H1 (cell line): ENCODE measurements around the gene PRUNE1. TPM values are rescaled to one million over a fixed set of nuclear protein-coding genes. Genes with fewer than 3 reads are reported as not detected.

Source experiments
- CTCF ChIA-PET: fragments of 300-600 bp; sonication (Branson Sonifier 250); formaldehyde crosslinking; loops from one replicate; lab custom pipeline; 2021; ENCODE audit not compliant: partially characterized antibody; lab: Charles Lee
- POLR2A ChIA-PET: fragments of 300-600 bp; sonication (Branson Sonifier 250); formaldehyde crosslinking; loops from one replicate; lab custom pipeline; 2021; ENCODE audit warnings: inconsistent platforms; ENCODE audit not compliant: partially characterized antibody; lab: Charles Lee
- DNase-seq, 2 experiments: peaks; one replicate each; pipeline versions ENCODE4 v3.0.0 to v3.0.0-alpha.2; 2010 to 2022; ENCODE audit warnings: low spot score in 2 of 2, low read depth in 1 of 2, mixed read lengths in 1 of 2
- FAIRE-seq: peaks from 2 replicates; lab custom pipeline; 2011; peaks lifted over from hg19 to GRCh38; lab: Jason Lieb, UNC
- H2AFZ ChIP-seq: 2 replicates; pipeline ENCODE4 v1.8.1; 2012; ENCODE audit warnings: low read length, inconsistent platforms
- H2AK5ac ChIP-seq: 2 replicates; pipeline ENCODE4 v1.6.1; 2013; ENCODE audit warnings: low read depth, low read length
- H2BK120ac ChIP-seq: replicated peaks from 2 replicates; pipeline ENCODE3; 2013; ENCODE audit warnings: low read depth, low read length, inconsistent platforms
- H2BK12ac ChIP-seq: 2 replicates; pipeline ENCODE4 v1.6.1; 2013; ENCODE audit warnings: low read depth, low read length
- H2BK15ac ChIP-seq: 2 replicates; pipeline ENCODE4 v1.6.1; 2013; ENCODE audit warnings: low read length
- H2BK20ac ChIP-seq: 2 replicates; pipeline ENCODE4 v1.6.1; 2013; ENCODE audit warnings: low read length
- H2BK5ac ChIP-seq: 2 replicates; pipeline ENCODE4 v1.6.1; 2013; ENCODE audit warnings: low read depth, low read length
- H3K14ac ChIP-seq: 2 replicates; pipeline ENCODE4 v1.6.1; 2013; ENCODE audit warnings: inconsistent platforms; ENCODE audit not compliant: insufficient read length
- H3K18ac ChIP-seq: 2 replicates; pipeline ENCODE4 v1.6.1; 2013; ENCODE audit warnings: low read length; ENCODE audit errors: extremely low read depth
- H3K23ac ChIP-seq: 2 replicates; pipeline ENCODE4 v1.6.1; 2013; ENCODE audit warnings: inconsistent platforms; ENCODE audit not compliant: insufficient read length
- H3K23me2 ChIP-seq: 2 replicates; pipeline ENCODE4 v1.6.1; 2013; ENCODE audit warnings: low read depth, low read length
- H3K27ac ChIP-seq: 2 replicates; pipeline ENCODE4 v1.6.1; 2011; ENCODE audit warnings: low read depth, low read length, inconsistent platforms
- H3K27me3 ChIP-seq, 4 experiments: replicated peaks in 1 of 4; 1 replicate in 1 of 4; 2 replicates in 3 of 4; pipeline versions ENCODE4 v1.6.1 to v1.8.1; 2011 to 2013; ENCODE audit warnings: low read length in 3 of 4, mild to moderate bottlenecking in 3 of 4, inconsistent platforms in 2 of 4, mixed read lengths in 2 of 4, moderate library complexity in 1 of 4; ENCODE audit not compliant: control insufficient read depth in 3 of 4, insufficient read depth in 3 of 4; ENCODE audit errors: extremely low read depth in 1 of 4
- H3K36me3 ChIP-seq, 4 experiments: 2 replicates each; pipeline versions ENCODE4 v1.6.1 to v1.8.1; 2011 to 2013; ENCODE audit warnings: mild to moderate bottlenecking in 4 of 4, low read length in 3 of 4, moderate library complexity in 2 of 4, control low read depth in 1 of 4, inconsistent platforms in 1 of 4; ENCODE audit not compliant: insufficient read depth in 4 of 4, control insufficient read depth in 2 of 4
- H3K4ac ChIP-seq: replicated peaks from 2 replicates; pipeline ENCODE3; 2013; ENCODE audit warnings: low read length, low read depth, mixed read lengths, inconsistent platforms; ENCODE audit not compliant: insufficient read length
- H3K4me1 ChIP-seq, 4 experiments: replicated peaks in 1 of 4; 1 replicate in 1 of 4; 2 replicates in 3 of 4; pipeline versions ENCODE4 v1.6.1 to v1.8.1; 2011 to 2013; ENCODE audit warnings: low read length in 3 of 4, inconsistent platforms in 2 of 4, mixed read lengths in 1 of 4; ENCODE audit not compliant: insufficient read depth in 4 of 4, control insufficient read depth in 3 of 4
- H3K4me2 ChIP-seq, 2 experiments: 2 replicates each; pipeline versions ENCODE4 v1.6.1 to v1.8.1; 2011 to 2013; ENCODE audit warnings: low read depth in 2 of 2, low read length in 2 of 2, control low read depth in 1 of 2, inconsistent platforms in 1 of 2, mild to moderate bottlenecking in 1 of 2; ENCODE audit not compliant: insufficient read depth in 1 of 2
- H3K4me3 ChIP-seq, 4 experiments: fragments of 200-600, 300-600 bp in 1 of 4; sonication (generic), shearing (Covaris generic), sonication (Bioruptor Twin) in 1 of 4; 2 replicates each; pipeline versions ENCODE4 v1.5.1 to v1.8.1; 2011 to 2016; ENCODE audit warnings: low read length in 4 of 4, low read depth in 3 of 4, control low read depth in 2 of 4, inconsistent platforms in 2 of 4, mild to moderate bottlenecking in 2 of 4, mixed read lengths in 1 of 4, moderate library complexity in 1 of 4; ENCODE audit not compliant: insufficient read depth in 2 of 4; ENCODE audit errors: extremely low read depth in 1 of 4
- H3K56ac ChIP-seq: replicated peaks from 2 replicates; pipeline ENCODE3; 2013; ENCODE audit warnings: low read depth, mild to moderate bottlenecking, mixed read lengths, low read length, inconsistent platforms; ENCODE audit not compliant: insufficient read length
- H3K79me1 ChIP-seq: 2 replicates; pipeline ENCODE4 v1.6.1; 2013; ENCODE audit warnings: low read depth, low read length, control low read depth
- H3K79me2 ChIP-seq, 2 experiments: 2 replicates each; pipeline versions ENCODE4 v1.6.1 to v1.8.1; 2012 to 2013; ENCODE audit warnings: low read length in 2 of 2, mild to moderate bottlenecking in 2 of 2, inconsistent platforms in 1 of 2; ENCODE audit not compliant: insufficient read depth in 2 of 2, control insufficient read depth in 1 of 2
- H3K9ac ChIP-seq, 4 experiments: replicated peaks in 1 of 4; 1 replicate in 1 of 4; 2 replicates in 3 of 4; pipeline versions ENCODE4 v1.6.1 to v1.8.1; 2011 to 2013; ENCODE audit warnings: low read depth in 3 of 4, low read length in 3 of 4, control low read depth in 2 of 4, mild to moderate bottlenecking in 2 of 4, moderate library complexity in 2 of 4, inconsistent platforms in 1 of 4; ENCODE audit errors: extremely low read depth in 1 of 4
- H3K9me3 ChIP-seq, 2 experiments: 2 replicates each; pipeline versions ENCODE4 v1.6.1 to v1.8.1; 2012 to 2013; ENCODE audit warnings: mild to moderate bottlenecking in 2 of 2, moderate library complexity in 2 of 2, control low read depth in 1 of 2, inconsistent platforms in 1 of 2, low read depth in 1 of 2, low read length in 1 of 2, mixed read lengths in 1 of 2; ENCODE audit not compliant: insufficient read depth in 2 of 2
- H4K20me1 ChIP-seq, 2 experiments: replicated peaks in 1 of 2; 2 replicates each; pipeline versions ENCODE3 to v1.8.1; 2011 to 2013; ENCODE audit warnings: inconsistent platforms in 2 of 2, low read length in 2 of 2, mild to moderate bottlenecking in 1 of 2; ENCODE audit not compliant: insufficient read depth in 2 of 2, control insufficient read depth in 1 of 2
- H4K5ac ChIP-seq: 2 replicates; pipeline ENCODE4 v1.6.1; 2013; ENCODE audit warnings: low read length, low read depth, mixed read lengths, inconsistent platforms; ENCODE audit not compliant: insufficient read length
- H4K8ac ChIP-seq: 2 replicates; pipeline ENCODE4 v1.8.0; 2013; ENCODE audit warnings: mild to moderate bottlenecking, moderate library complexity, low read length, inconsistent platforms; ENCODE audit not compliant: insufficient read depth; ENCODE audit errors: extremely low read depth
- H4K91ac ChIP-seq: replicated peaks from 2 replicates; pipeline ENCODE3; 2013; ENCODE audit warnings: low read length, mixed read lengths, inconsistent platforms; ENCODE audit not compliant: insufficient read length
- SIRT6 ChIP-seq: IDR thresholded peaks from one replicate; pipeline ENCODE4 v1.7.1; 2012; ENCODE audit warnings: low read length, inconsistent platforms
- SP4 ChIP-seq: IDR thresholded peaks from 2 replicates; pipeline ENCODE4 v1.6.1; 2012; ENCODE audit warnings: low read length, inconsistent platforms
- WGBS, 2 experiments: shearing (Covaris generic) in 1 of 2; methylation state at CpG; one replicate each; pipeline versions ENCODE4 v1.1.6 to v1.1.7; 2013 to 2015; ENCODE audit warnings: low lambda C conversion rate in 2 of 2, mixed read lengths in 2 of 2, inconsistent platforms in 1 of 2, low coverage in 1 of 2, missing lambda C conversion rate in 1 of 2; ENCODE audit not compliant: insufficient replicate concordance in 2 of 2, insufficient coverage in 1 of 2, insufficient read length in 1 of 2; ENCODE audit errors: extremely low coverage in 1 of 2, missing lambda C conversion rate in 1 of 2; 5-methylcytosine and 5-hydroxymethylcytosine counted together
- polyA plus RNA-seq, 7 experiments: library from polyadenylated mRNA; depleted of rRNA in 3 of 7; stranded (reverse) in 5 of 7; unstranded in 2 of 7; fragments of >200 nt in 5 of 7; fragments of 200-250 nt in 2 of 7; gene quantifications; 1 replicate in 5 of 7; 2 replicates in 1 of 7; 4 replicates in 1 of 7; pipeline versions ENCODE4 v1.2.1 to v1.2.3, GENCODE V29; 2011 to 2013; ENCODE audit warnings: missing spikeins in 2 of 7, mixed read lengths in 2 of 7
- total RNA-seq: library from RNA; stranded (reverse); fragmentation: NEBNext Ultra II Directional; extraction: Animal tissue kit (Norgen Biotek cat#: 25700); gene quantifications from 2 replicates; pipeline ENCODE4 v1.2.1, GENCODE V29; 2021
- TF ChIP-seq, protein P1 (sequence below), 3 experiments: IDR thresholded peaks; 1 replicate in 2 of 3; 2 replicates in 1 of 3; pipeline versions ENCODE4 v1.5.1 to v1.6.1; 2011; ENCODE audit warnings: low read length in 3 of 3, mild to moderate bottlenecking in 3 of 3, inconsistent platforms in 2 of 3, low read depth in 1 of 3, moderate library complexity in 1 of 3; ENCODE audit not compliant: insufficient read depth in 1 of 3; ENCODE audit errors: control extremely low read depth in 1 of 3
- TF ChIP-seq, protein P2 (sequence below): IDR thresholded peaks from 2 replicates; pipeline ENCODE4 v1.6.1; 2011; ENCODE audit warnings: low read length, improper control_type of control experiment
- TF ChIP-seq, protein P3 (sequence below): IDR thresholded peaks from 2 replicates; pipeline ENCODE4 v1.6.1; 2012; ENCODE audit warnings: inconsistent platforms

Gene PRUNE1
- total and polyA plus RNA-seq, 2 of the 8 experiments (the other 6 are each of a cell fraction or from before 2014, with no cell fraction given), result 32.8 to 54.2 TPM

DNA sequence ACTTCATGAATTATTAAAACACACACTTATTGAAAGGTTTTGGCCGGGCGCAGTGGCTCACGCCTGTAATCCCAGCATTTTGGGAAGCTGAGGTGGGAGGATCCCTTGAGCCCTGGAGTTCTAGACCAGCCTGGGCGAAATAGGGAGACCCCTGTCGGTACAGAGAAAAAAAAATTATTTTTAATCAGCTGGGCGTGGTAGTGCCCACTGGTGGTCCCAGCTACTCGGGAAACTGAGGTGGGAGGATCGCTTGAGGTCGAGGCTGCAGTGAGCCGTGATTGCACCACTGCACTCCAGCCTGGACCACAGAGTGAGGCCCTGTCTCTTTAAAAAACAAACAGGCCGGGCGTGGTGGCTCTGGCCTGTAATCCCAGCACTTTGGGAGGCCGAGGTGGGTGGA, 64.0 kb downstream of the PRUNE1 start:
- H3K56ac ChIP-seq, result no peak overlapping the region
- H4K91ac ChIP-seq, result no peak overlapping the region
- ChIA-PET POLR2A (interaction anchor here (1.2 to 3.5 kb wide), 2 partner anchors 12 to 48 kb away, joined by 4 to 47 read pairs; partner anchors contain the start of genes CDC42SE1 and MLLT11), CTCF (interaction anchor here (0.8 to 5.8 kb wide), 21 partner anchors 11 to 109 kb away, joined by 3 to 54 read pairs (median 5); partner anchors contain the start of genes CDC42SE1, MLLT11 and TNFAIP8L2)
- WGBS, 2 experiments, result 92% methylated on average over 13 of the region's 13 CpGs; no CpG with 5 or more reads in 1 of the 2 experiments
- no peak overlapping the region for H3K4me3 ChIP-seq
- H3K4me2 ChIP-seq, result no peak overlapping the region
- H3K14ac ChIP-seq, result no peak overlapping the region
- H2AK5ac ChIP-seq, result no peak overlapping the region
- H3K4ac ChIP-seq, result no peak overlapping the region
- no peak overlapping the region for H3K18ac ChIP-seq
- no peak for FAIRE-seq
- H4K8ac ChIP-seq, result no peak overlapping the region
- no peak overlapping the region for H2BK15ac ChIP-seq
- no peaks in the 10 kb centered on the region for H3K27me3 ChIP-seq
- no peak overlapping the region for H3K27ac ChIP-seq
- peaks cover 0 to 1% of the 10 kb centered on the region in 2 experiments for H4K20me1 ChIP-seq
- H3K9ac ChIP-seq, result no peak overlapping the region
- TF ChIP-seq SIRT6, result no peak
- TF ChIP-seq, protein P1, sequence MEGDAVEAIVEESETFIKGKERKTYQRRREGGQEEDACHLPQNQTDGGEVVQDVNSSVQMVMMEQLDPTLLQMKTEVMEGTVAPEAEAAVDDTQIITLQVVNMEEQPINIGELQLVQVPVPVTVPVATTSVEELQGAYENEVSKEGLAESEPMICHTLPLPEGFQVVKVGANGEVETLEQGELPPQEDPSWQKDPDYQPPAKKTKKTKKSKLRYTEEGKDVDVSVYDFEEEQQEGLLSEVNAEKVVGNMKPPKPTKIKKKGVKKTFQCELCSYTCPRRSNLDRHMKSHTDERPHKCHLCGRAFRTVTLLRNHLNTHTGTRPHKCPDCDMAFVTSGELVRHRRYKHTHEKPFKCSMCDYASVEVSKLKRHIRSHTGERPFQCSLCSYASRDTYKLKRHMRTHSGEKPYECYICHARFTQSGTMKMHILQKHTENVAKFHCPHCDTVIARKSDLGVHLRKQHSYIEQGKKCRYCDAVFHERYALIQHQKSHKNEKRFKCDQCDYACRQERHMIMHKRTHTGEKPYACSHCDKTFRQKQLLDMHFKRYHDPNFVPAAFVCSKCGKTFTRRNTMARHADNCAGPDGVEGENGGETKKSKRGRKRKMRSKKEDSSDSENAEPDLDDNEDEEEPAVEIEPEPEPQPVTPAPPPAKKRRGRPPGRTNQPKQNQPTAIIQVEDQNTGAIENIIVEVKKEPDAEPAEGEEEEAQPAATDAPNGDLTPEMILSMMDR (IDR thresholded peaks at IDR 0.05; ENCODE audit: control extremely low read depth in 1 of 3, insufficient read depth in 1 of 3, low read depth in 1 of 3, low read length in 3 of 3), result peak in 2 of 3 experiments; percentile 16 to 50; a peak in 3 of 4 replicates
- no peak for TF ChIP-seq SP4
- TF ChIP-seq, protein P2, sequence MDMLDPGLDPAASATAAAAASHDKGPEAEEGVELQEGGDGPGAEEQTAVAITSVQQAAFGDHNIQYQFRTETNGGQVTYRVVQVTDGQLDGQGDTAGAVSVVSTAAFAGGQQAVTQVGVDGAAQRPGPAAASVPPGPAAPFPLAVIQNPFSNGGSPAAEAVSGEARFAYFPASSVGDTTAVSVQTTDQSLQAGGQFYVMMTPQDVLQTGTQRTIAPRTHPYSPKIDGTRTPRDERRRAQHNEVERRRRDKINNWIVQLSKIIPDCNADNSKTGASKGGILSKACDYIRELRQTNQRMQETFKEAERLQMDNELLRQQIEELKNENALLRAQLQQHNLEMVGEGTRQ, result no peak
- TF ChIP-seq, protein P3, sequence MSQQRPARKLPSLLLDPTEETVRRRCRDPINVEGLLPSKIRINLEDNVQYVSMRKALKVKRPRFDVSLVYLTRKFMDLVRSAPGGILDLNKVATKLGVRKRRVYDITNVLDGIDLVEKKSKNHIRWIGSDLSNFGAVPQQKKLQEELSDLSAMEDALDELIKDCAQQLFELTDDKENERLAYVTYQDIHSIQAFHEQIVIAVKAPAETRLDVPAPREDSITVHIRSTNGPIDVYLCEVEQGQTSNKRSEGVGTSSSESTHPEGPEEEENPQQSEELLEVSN, result no peak
- H2BK5ac ChIP-seq, result no peak overlapping the region
- no peaks in the 10 kb centered on the region for H3K9me3 ChIP-seq
- peaks cover 0 to 4% (median under 1%) of the 10 kb centered on the region in 4 experiments; a peak in 1 of 7 replicates for H3K4me1 ChIP-seq
- H3K36me3 ChIP-seq, result peaks cover 0 to 7% (median 0%) of the 10 kb centered on the region in 4 experiments; a peak in 5 of 8 replicates
- no peak overlapping the region for H2BK20ac ChIP-seq
- H2BK12ac ChIP-seq, result no peak overlapping the region
- no peaks in the 10 kb centered on the region for H3K79me1 ChIP-seq
- H2AFZ ChIP-seq, result no peak overlapping the region
- H3K23me2 ChIP-seq, result peaks cover 5% of the 10 kb centered on the region; the same call in 1 of the 2 replicates
- no peak overlapping the region for H3K23ac ChIP-seq
- 0 out of 4 replicates have a peak, but pooled peaks cover 0 to 6% of the 10 kb centered on the region in 2 experiments for H3K79me2 ChIP-seq
- no peak overlapping the region for H4K5ac ChIP-seq
- no peak for DNase-seq
- H2BK120ac ChIP-seq, result no peak overlapping the region
